Panc1 (cell line): ENCODE results near the gene AKT3. TPM values are rescaled to one million over a fixed set of nuclear protein-coding genes. Genes with fewer than 3 reads are reported as not detected.
"Not testable (repeated sequence)": the region's sequence is repeated elsewhere in the genome, so short reads cannot be mapped to it uniquely, and the experiment has no call there.

Experiments
- ATAC-seq: fragments of 200-7000 bp; cut with Tn5 transposase; 2 replicates; pipeline ENCODE4 v1.9.1; 2020; ENCODE audit warnings: mild to moderate bottlenecking, moderate library complexity
- BruUV-seq: library from RNA; stranded (reverse); fragments of 400-500 nt; replicated peaks from 2 replicates; lab custom pipeline; 2021; lab: Mats Ljungman, UMichigan
- CTCF ChIA-PET: fragments of 300-600 bp; sonication (Branson Sonifier 250); formaldehyde crosslinking; loops from one replicate; lab custom pipeline; 2022; ENCODE audit warnings: antibody characterized with exemption; lab: Charles Lee
- POLR2A ChIA-PET: fragments of 300-600 bp; sonication (Branson Sonifier 250); formaldehyde crosslinking; loops from one replicate; lab custom pipeline; 2022; ENCODE audit warnings: antibody characterized with exemption; lab: Charles Lee
- DNase-seq: peaks from one replicate; pipeline ENCODE4 v3.0.0-alpha.2; 2010; ENCODE audit warnings: low read depth, low spot score
- H3K27ac ChIP-seq: 2 replicates; pipeline ENCODE4 v1.5.1; 2011; ENCODE audit warnings: mild to moderate bottlenecking, low read length, inconsistent platforms
- H3K27me3 ChIP-seq: fragments of 200-500 bp; sonication (Bioruptor generic); 2 replicates; pipeline ENCODE4 v1.6.0; 2014; ENCODE audit warnings: low read length, inconsistent platforms; ENCODE audit not compliant: control insufficient read depth, insufficient read depth
- H3K36me3 ChIP-seq: fragments of 200-500 bp; sonication (Bioruptor generic); 2 replicates; pipeline ENCODE4 v1.5.1; 2014; ENCODE audit warnings: inconsistent platforms, mild to moderate bottlenecking, low read length, moderate library complexity; ENCODE audit not compliant: control insufficient read depth, insufficient read depth
- H3K4me1 ChIP-seq: 2 replicates; pipeline ENCODE4 v1.5.1; 2011; ENCODE audit warnings: inconsistent platforms, mild to moderate bottlenecking, low read length, moderate library complexity; ENCODE audit not compliant: control insufficient read depth, insufficient read depth
- H3K4me3 ChIP-seq, 2 experiments: 2 replicates each; pipeline ENCODE4 v1.5.1; 2011 to 2012; ENCODE audit warnings: low read depth in 2 of 2, low read length in 2 of 2, mild to moderate bottlenecking in 2 of 2, inconsistent platforms in 1 of 2, moderate library complexity in 1 of 2
- H3K9me3 ChIP-seq: fragments of 200-500 bp; sonication (Bioruptor generic); 2 replicates; pipeline ENCODE4 v1.5.1; 2014; ENCODE audit warnings: low read depth, mild to moderate bottlenecking, inconsistent platforms, low read length, moderate library complexity; ENCODE audit not compliant: control insufficient read depth, insufficient read depth
- CTCF ChIP-seq: fragments of 450-650 bp; IDR thresholded peaks from 2 replicates; pipeline ENCODE4 v1.5.1; 2017; ENCODE audit warnings: mild to moderate bottlenecking
- POLR2AphosphoS5 ChIP-seq: IDR thresholded peaks from 2 replicates; pipeline ENCODE4 v1.6.1; 2012; ENCODE audit warnings: mild to moderate bottlenecking, low read depth, low read length, moderate library complexity
- REST ChIP-seq, 2 experiments: IDR thresholded peaks; 2 replicates each; pipeline ENCODE4 v1.6.1; 2011 to 2012; ENCODE audit warnings: low read depth in 2 of 2, control low read depth in 1 of 2, low read length in 1 of 2, mild to moderate bottlenecking in 1 of 2, moderate library complexity in 1 of 2; ENCODE audit not compliant: insufficient read depth in 1 of 2
- SIN3A ChIP-seq: IDR thresholded peaks from 2 replicates; pipeline ENCODE4 v1.6.1; 2012; ENCODE audit warnings: low read depth, mild to moderate bottlenecking, low read length, moderate library complexity, borderline replicate concordance; ENCODE audit not compliant: insufficient read depth
- TCF7L2 ChIP-seq: IDR thresholded peaks from 2 replicates; pipeline ENCODE4 v1.6.1; 2011; ENCODE audit warnings: mild to moderate bottlenecking, low read depth, low read length, inconsistent platforms
- in situ Hi-C: cut with HindIII; loops from 2 replicates; pipeline ENCODE4 v1.10.0; 2016; ENCODE audit warnings: low sequenced_read_pairs, low pct_unique_long_range_greater_than_20kb
- intact Hi-C: fragments of 100-400 bp; cut with micrococcal nuclease; formaldehyde crosslinking; loops from one replicate; pipeline ENCODE4 v1.10.0; 2022; ENCODE audit not compliant: unreplicated experiment
- total RNA-seq: library from RNA; stranded (reverse); gene quantifications from one replicate; pipeline ENCODE4 v1.2.1, GENCODE V29; 2021; ENCODE audit not compliant: unreplicated experiment

Gene AKT3
- total RNA-seq, 1 experiment from 2014 or later: 11.0 TPM

GRCh38 chr1:243594455-243594854 lies 255.6 kb downstream of the AKT3 start:
- POLR2A ChIA-PET: no interaction called here
- Histone ChIP-seq H3K9me3 (no peaks in the 10 kb centered on the region; the same call in 1 of the 2 replicates), H3K27me3 (no peaks in the 10 kb centered on the region), H3K27ac (no peak overlapping the region), H3K36me3 (no peaks in the 10 kb centered on the region), H3K4me3 (no peak overlapping the region), H3K4me1 (no peaks in the 10 kb centered on the region)
- BruUV-seq: no TSS peak
- CTCF ChIA-PET: no interaction called here
- ATAC-seq (no peak), DNase-seq (no peak)
- in situ Hi-C loops: no loop called here
- intact Hi-C loops: no loop called here
- TF ChIP-seq REST (IDR thresholded peaks at IDR 0.05; ENCODE audit: insufficient read depth in 1 of 2, low read depth in 2 of 2, low read length in 1 of 2) (no peak), SIN3A (no peak), POLR2AphosphoS5 (no peak), CTCF (no peak), TCF7L2 (no peak)

- DNase-seq, H3K4me3 ChIP-seq, intact Hi-C loops, H3K27ac ChIP-seq, H3K27me3 ChIP-seq, ATAC-seq, H3K36me3 ChIP-seq, H3K4me1 ChIP-seq, POLR2A ChIA-PET, in situ Hi-C loops, BruUV-seq, H3K9me3 ChIP-seq, CTCF ChIA-PET: not testable (repeated sequence)
Measured at GRCh38 chr1:243589286-243589685, 260.8 kb downstream of the AKT3 start.

GRCh38 chr1:243587823-243588560 lies 262.1 kb downstream of the AKT3 start:
- DNase-seq (no peak), ATAC-seq (no peak)
- H3K4me1 ChIP-seq: no peaks in the 10 kb centered on the region
- intact Hi-C loops (no loop called here), in situ Hi-C loops (no loop called here)
- no peaks in the 10 kb centered on the region for H3K27me3 ChIP-seq
- no peaks in the 10 kb centered on the region for H3K36me3 ChIP-seq
- BruUV-seq: no TSS peak
- H3K4me3 ChIP-seq: no peak overlapping the region
- no peak overlapping the region for H3K27ac ChIP-seq
- CTCF ChIA-PET: no interaction called here
- TF ChIP-seq POLR2AphosphoS5: no peak
- no peak for TF ChIP-seq TCF7L2
- no peak for TF ChIP-seq REST (IDR thresholded peaks at IDR 0.05; ENCODE audit: insufficient read depth in 1 of 2, low read depth in 2 of 2, low read length in 1 of 2)
- no peak for TF ChIP-seq CTCF
- no peak for TF ChIP-seq SIN3A
- H3K9me3 ChIP-seq: no peaks in the 10 kb centered on the region; the same call in 1 of the 2 replicates
- POLR2A ChIA-PET: no interaction called here
